ENCODE results near the gene TDRD12.

DNA sequence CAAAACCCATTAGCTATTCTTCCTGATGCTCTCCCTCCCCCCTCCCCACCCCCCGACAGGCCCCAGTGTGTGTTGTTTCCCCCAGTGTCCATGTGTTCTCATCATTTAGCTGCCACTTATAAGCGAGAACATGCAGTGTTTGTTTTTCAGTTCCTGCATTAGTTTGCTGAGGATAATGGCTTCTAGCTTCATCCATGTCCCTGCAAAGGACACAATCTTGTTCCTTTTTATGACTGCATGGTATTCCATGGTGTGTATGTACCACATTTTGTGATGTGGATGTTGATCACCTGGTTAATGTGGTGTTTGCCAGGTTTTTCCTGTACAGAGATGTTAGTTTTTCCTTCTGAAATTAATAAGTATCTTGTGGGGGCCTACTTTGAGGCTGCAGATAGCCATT is 31.5 kb downstream of the TDRD12 start:
- TF ChIP-seq, protein P1, sequence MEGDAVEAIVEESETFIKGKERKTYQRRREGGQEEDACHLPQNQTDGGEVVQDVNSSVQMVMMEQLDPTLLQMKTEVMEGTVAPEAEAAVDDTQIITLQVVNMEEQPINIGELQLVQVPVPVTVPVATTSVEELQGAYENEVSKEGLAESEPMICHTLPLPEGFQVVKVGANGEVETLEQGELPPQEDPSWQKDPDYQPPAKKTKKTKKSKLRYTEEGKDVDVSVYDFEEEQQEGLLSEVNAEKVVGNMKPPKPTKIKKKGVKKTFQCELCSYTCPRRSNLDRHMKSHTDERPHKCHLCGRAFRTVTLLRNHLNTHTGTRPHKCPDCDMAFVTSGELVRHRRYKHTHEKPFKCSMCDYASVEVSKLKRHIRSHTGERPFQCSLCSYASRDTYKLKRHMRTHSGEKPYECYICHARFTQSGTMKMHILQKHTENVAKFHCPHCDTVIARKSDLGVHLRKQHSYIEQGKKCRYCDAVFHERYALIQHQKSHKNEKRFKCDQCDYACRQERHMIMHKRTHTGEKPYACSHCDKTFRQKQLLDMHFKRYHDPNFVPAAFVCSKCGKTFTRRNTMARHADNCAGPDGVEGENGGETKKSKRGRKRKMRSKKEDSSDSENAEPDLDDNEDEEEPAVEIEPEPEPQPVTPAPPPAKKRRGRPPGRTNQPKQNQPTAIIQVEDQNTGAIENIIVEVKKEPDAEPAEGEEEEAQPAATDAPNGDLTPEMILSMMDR (IDR thresholded peaks at IDR 0.05), result no peak
- no peak for TF ChIP-seq POLR2A (IDR thresholded peaks at IDR 0.05)

All from lower leg skin (tissue), 3 donors.